Measurements from ENCODE around the gene TMSB4X. TPM values are rescaled to one million over a fixed set of nuclear protein-coding genes. Genes with fewer than 3 reads are reported as not detected.
A peak's percentile ranks its signal among the peaks of the same experiment; 100 is the strongest.

Gene TMSB4X
- total and polyA plus RNA-seq, 9 donors = 1,993 to 5,006 (median 2,317) TPM

DNA sequence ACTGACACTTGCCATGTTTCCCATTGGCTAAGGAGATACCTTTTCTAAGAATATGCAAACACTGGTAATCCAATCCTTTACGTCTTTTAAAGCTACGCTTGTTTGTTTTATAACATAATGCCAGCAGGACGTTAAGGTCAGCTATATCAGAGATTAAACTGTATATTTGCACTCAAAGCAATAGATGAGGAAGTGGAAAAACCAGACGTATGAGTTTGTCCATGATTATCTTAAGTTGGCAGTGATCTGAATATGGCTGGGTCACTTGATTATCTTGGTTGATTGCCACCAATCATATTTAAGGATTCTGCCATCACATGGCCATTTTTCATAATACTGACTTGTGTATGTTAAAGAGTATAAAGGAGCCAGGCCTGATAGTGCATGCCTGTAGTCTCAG, 19.4 kb downstream of the TMSB4X start:
- Histone ChIP-seq H3K27ac (peak overlapping the region in 1 of 2 donors; percentile 36), H3K4me1 (ENCODE audit: insufficient read depth) (peaks cover 3% of the 10 kb centered on the region), H3K4me3 (no peak overlapping the region), H3K36me3 (no peaks in the 10 kb centered on the region), H3K27me3 (no peaks in the 10 kb centered on the region), H3K9me3 (no peaks in the 10 kb centered on the region)
- WGBS, 3 donors = 54 to 74% (median 69%) methylated on average over 4 of the region's 4 CpGs
- no peak for DNase-seq
- TF ChIP-seq EP300 (IDR thresholded peaks at IDR 0.05) = no peak
- TF ChIP-seq, protein P1, sequence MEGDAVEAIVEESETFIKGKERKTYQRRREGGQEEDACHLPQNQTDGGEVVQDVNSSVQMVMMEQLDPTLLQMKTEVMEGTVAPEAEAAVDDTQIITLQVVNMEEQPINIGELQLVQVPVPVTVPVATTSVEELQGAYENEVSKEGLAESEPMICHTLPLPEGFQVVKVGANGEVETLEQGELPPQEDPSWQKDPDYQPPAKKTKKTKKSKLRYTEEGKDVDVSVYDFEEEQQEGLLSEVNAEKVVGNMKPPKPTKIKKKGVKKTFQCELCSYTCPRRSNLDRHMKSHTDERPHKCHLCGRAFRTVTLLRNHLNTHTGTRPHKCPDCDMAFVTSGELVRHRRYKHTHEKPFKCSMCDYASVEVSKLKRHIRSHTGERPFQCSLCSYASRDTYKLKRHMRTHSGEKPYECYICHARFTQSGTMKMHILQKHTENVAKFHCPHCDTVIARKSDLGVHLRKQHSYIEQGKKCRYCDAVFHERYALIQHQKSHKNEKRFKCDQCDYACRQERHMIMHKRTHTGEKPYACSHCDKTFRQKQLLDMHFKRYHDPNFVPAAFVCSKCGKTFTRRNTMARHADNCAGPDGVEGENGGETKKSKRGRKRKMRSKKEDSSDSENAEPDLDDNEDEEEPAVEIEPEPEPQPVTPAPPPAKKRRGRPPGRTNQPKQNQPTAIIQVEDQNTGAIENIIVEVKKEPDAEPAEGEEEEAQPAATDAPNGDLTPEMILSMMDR (IDR thresholded peaks at IDR 0.05) = no peak
- intact Hi-C loops (cut with DNase I) = no loop called here

GRCh38 chrX:12996934-12997435, 22.1 kb downstream of the TMSB4X start:
- intact Hi-C loops (cut with DNase I) = no loop called here
- Histone ChIP-seq H3K36me3 (no peaks in the 10 kb centered on the region), H3K9me3 (no peaks in the 10 kb centered on the region), H3K27me3 (no peaks in the 10 kb centered on the region), H3K4me3 (no peak overlapping the region), H3K27ac (no peak overlapping the region), H3K4me1 (ENCODE audit: insufficient read depth) (peaks cover 3% of the 10 kb centered on the region)
- TF ChIP-seq EP300 (IDR thresholded peaks at IDR 0.05) (no peak), POLR2A (IDR thresholded peaks at IDR 0.05) (no peak)
- TF ChIP-seq, protein P1 (IDR thresholded peaks at IDR 0.05) = no peak
- no peak for DNase-seq
- WGBS, 3 donors = 63 to 73% (median 68%) methylated on average over 3 of the region's 3 CpGs

GRCh38 chrX:12997906-12998687, 23.2 kb downstream of the TMSB4X start:
- intact Hi-C loops (cut with DNase I) = no loop called here
- Histone ChIP-seq H3K27me3 (no peaks in the 10 kb centered on the region), H3K9me3 (no peaks in the 10 kb centered on the region), H3K4me1 (ENCODE audit: insufficient read depth) (peaks cover 3% of the 10 kb centered on the region), H3K4me3 (no peak overlapping the region), H3K36me3 (no peaks in the 10 kb centered on the region), H3K27ac (no peak overlapping the region)
- 19 to 52% (median 24%) methylated on average over 5 of the region's 5 CpGs for WGBS, 3 donors
- TF ChIP-seq, protein P1 (IDR thresholded peaks at IDR 0.05) = no peak
- TF ChIP-seq POLR2A (IDR thresholded peaks at IDR 0.05) = no peak
- no peak for TF ChIP-seq EP300 (IDR thresholded peaks at IDR 0.05)
- DNase-seq = no peak

GRCh38 chrX:12999422-12999821, 24.5 kb downstream of the TMSB4X start:
- intact Hi-C loops (cut with DNase I) = no loop called here
- Histone ChIP-seq H3K4me1 (ENCODE audit: insufficient read depth) (peaks cover 3% of the 10 kb centered on the region), H3K36me3 (no peaks in the 10 kb centered on the region), H3K27ac (no peak overlapping the region), H3K9me3 (no peaks in the 10 kb centered on the region), H3K27me3 (no peaks in the 10 kb centered on the region), H3K4me3 (no peak overlapping the region)
- no peak for DNase-seq
- 39 to 63% (median 57%) methylated on average over 9 of the region's 9 CpGs for WGBS, 3 donors
- TF ChIP-seq POLR2A (IDR thresholded peaks at IDR 0.05) = no peak
- TF ChIP-seq EP300 (IDR thresholded peaks at IDR 0.05) = no peak
- TF ChIP-seq, protein P1 (IDR thresholded peaks at IDR 0.05) = no peak

All from ovary (tissue), 9 donors.